IMR-90 (cell line): ENCODE measurements around the gene NPIPA5. TPM values are rescaled to one million over a fixed set of nuclear protein-coding genes. Genes with fewer than 3 reads are reported as not detected.

Experiments used
- ATAC-seq: fragments of 200-7000 bp; cut with Tn5 transposase; 2 replicates; pipeline ENCODE4 v1.9.1; 2020; ENCODE audit warnings: low read depth, mild to moderate bottlenecking, moderate library complexity
- BruUV-seq: library from RNA; stranded (reverse); fragments of 400-500 nt; replicated peaks from 2 replicates; lab custom pipeline; 2021; lab: Mats Ljungman, UMichigan
- CTCF ChIA-PET: fragments of 300-600 bp; formaldehyde crosslinking; extraction: SDS; loops from one replicate; lab custom pipeline; 2021; ENCODE audit warnings: antibody characterized with exemption; lab: Yijun Ruan, JAX
- POLR2A ChIA-PET: fragments of 300-600 bp; sonication (Branson Sonifier 250); formaldehyde crosslinking; loops from one replicate; lab custom pipeline; 2022; ENCODE audit warnings: antibody characterized with exemption; ENCODE audit not compliant: unreplicated experiment; lab: Charles Lee
- DNase-seq: peaks from one replicate; pipeline ENCODE4 v3.0.0; 2013
- H2AFZ ChIP-seq: replicated peaks from 2 replicates; pipeline ENCODE3; 2013; ENCODE audit warnings: low read length, mild to moderate bottlenecking; ENCODE audit not compliant: poor library complexity
- H2AK5ac ChIP-seq: 2 replicates; pipeline ENCODE4 v1.6.1; 2013; ENCODE audit warnings: low read depth, low read length, inconsistent platforms
- H2AK9ac ChIP-seq: replicated peaks from 2 replicates; pipeline ENCODE3; 2013; ENCODE audit warnings: mild to moderate bottlenecking, low read depth, low read length, moderate library complexity; ENCODE audit not compliant: poor library complexity
- H2BK120ac ChIP-seq: 2 replicates; pipeline ENCODE4 v1.6.1; 2013; ENCODE audit warnings: low read depth, low read length, inconsistent platforms
- H2BK15ac ChIP-seq: 3 replicates; pipeline ENCODE4 v1.6.1; 2013; ENCODE audit warnings: low read depth, low read length, inconsistent platforms
- H2BK20ac ChIP-seq: 2 replicates; pipeline ENCODE4 v1.6.1; 2013; ENCODE audit warnings: low read depth, mild to moderate bottlenecking, inconsistent platforms, low read length, moderate library complexity
- H2BK5ac ChIP-seq: 2 replicates; pipeline ENCODE4 v1.6.1; 2013; ENCODE audit warnings: mild to moderate bottlenecking, low read depth, low read length, inconsistent platforms; ENCODE audit not compliant: poor library complexity, severe bottlenecking
- H3K14ac ChIP-seq: replicated peaks from 2 replicates; pipeline ENCODE4 v1.6.1; 2013; ENCODE audit warnings: low read depth, low read length, inconsistent platforms
- H3K18ac ChIP-seq: 2 replicates; pipeline ENCODE4 v1.6.1; 2013; ENCODE audit warnings: low read depth, low read length, control low read depth
- H3K23ac ChIP-seq: 2 replicates; pipeline ENCODE4 v1.6.1; 2013; ENCODE audit warnings: low read depth, low read length, inconsistent platforms
- H3K27ac ChIP-seq: 2 replicates; pipeline ENCODE4 v1.5.1; 2013; ENCODE audit warnings: mild to moderate bottlenecking, control low read depth, low read length; ENCODE audit not compliant: insufficient read depth
- H3K27me3 ChIP-seq: 2 replicates; pipeline ENCODE4 v1.6.1; 2013; ENCODE audit warnings: low read length; ENCODE audit not compliant: control insufficient read depth, insufficient read depth
- H3K36me3 ChIP-seq: 2 replicates; pipeline ENCODE4 v1.6.1; 2013; ENCODE audit warnings: low read length, mixed read lengths; ENCODE audit not compliant: control insufficient read depth, insufficient read depth
- H3K4ac ChIP-seq: 2 replicates; pipeline ENCODE4 v1.6.1; 2013; ENCODE audit warnings: low read depth, low read length, inconsistent platforms
- H3K4me1 ChIP-seq: 2 replicates; pipeline ENCODE4 v1.6.1; 2013; ENCODE audit warnings: low read length, mixed read lengths; ENCODE audit not compliant: control insufficient read depth, insufficient read depth
- H3K4me2 ChIP-seq: 2 replicates; pipeline ENCODE4 v1.6.1; 2013; ENCODE audit warnings: low read depth, mild to moderate bottlenecking, control low read depth, low read length, moderate library complexity
- H3K4me3 ChIP-seq: 2 replicates; pipeline ENCODE4 v1.5.1; 2013; ENCODE audit warnings: low read depth, mild to moderate bottlenecking, control low read depth, low read length, moderate library complexity; ENCODE audit not compliant: insufficient read depth
- H3K56ac ChIP-seq: 2 replicates; pipeline ENCODE4 v1.6.1; 2013; ENCODE audit warnings: low read length, inconsistent platforms; ENCODE audit not compliant: insufficient read depth; ENCODE audit errors: extremely low read depth
- H3K79me1 ChIP-seq, 2 experiments: 2 replicates each; pipeline ENCODE4 v1.6.1; 2013; ENCODE audit warnings: low read length in 2 of 2, inconsistent platforms in 1 of 2, low read depth in 1 of 2
- H3K9ac ChIP-seq: 2 replicates; pipeline ENCODE4 v1.6.1; 2013; ENCODE audit warnings: low read depth, low read length, control low read depth
- H3K9me1 ChIP-seq: 2 replicates; pipeline ENCODE4 v1.6.1; 2013; ENCODE audit warnings: low read length, inconsistent platforms; ENCODE audit not compliant: insufficient read depth
- H3K9me3 ChIP-seq: 2 replicates; pipeline ENCODE4 v1.6.1; 2013; ENCODE audit warnings: low read length; ENCODE audit not compliant: control insufficient read depth, insufficient read depth
- H4K20me1 ChIP-seq: 2 replicates; pipeline ENCODE4 v1.6.1; 2013; ENCODE audit warnings: low read length, inconsistent platforms; ENCODE audit not compliant: insufficient read depth
- H4K5ac ChIP-seq: 2 replicates; pipeline ENCODE4 v1.6.1; 2013; ENCODE audit warnings: mild to moderate bottlenecking, low read depth, low read length, control low read depth
- H4K8ac ChIP-seq, 2 experiments: 2 replicates each; pipeline ENCODE4 v1.6.1; 2013; ENCODE audit warnings: low read depth in 2 of 2, low read length in 2 of 2, control low read depth in 1 of 2, inconsistent platforms in 1 of 2
- H4K91ac ChIP-seq: 2 replicates; pipeline ENCODE4 v1.6.1; 2013; ENCODE audit warnings: low read depth, low read length, inconsistent platforms; ENCODE audit not compliant: insufficient read depth
- CEBPB ChIP-seq: IDR thresholded peaks from 2 replicates; pipeline ENCODE4 v1.6.1; 2012; ENCODE audit warnings: low read depth, low read length, improper control_type of control experiment
- CHD1 ChIP-seq: IDR thresholded peaks from 2 replicates; pipeline ENCODE4 v1.6.1; 2012; ENCODE audit warnings: low read depth, low read length, improper control_type of control experiment
- MAFK ChIP-seq: IDR thresholded peaks from 2 replicates; pipeline ENCODE4 v1.6.1; 2012; ENCODE audit warnings: low read depth, low read length, improper control_type of control experiment
- MAZ ChIP-seq: IDR thresholded peaks from 2 replicates; pipeline ENCODE4 v1.6.1; 2012; ENCODE audit warnings: low read depth, mild to moderate bottlenecking, low read length, improper control_type of control experiment, moderate library complexity, borderline replicate concordance
- NFE2L2 ChIP-seq: fragments of 150-350 bp; IDR thresholded peaks from 2 replicates; pipeline ENCODE4 v1.6.1; 2016; ENCODE audit warnings: low read depth, mild to moderate bottlenecking, low read length
- POLR2A ChIP-seq: IDR thresholded peaks from 2 replicates; pipeline ENCODE4 v1.6.1; 2012; ENCODE audit warnings: mild to moderate bottlenecking, low read depth, low read length
- RAD21 ChIP-seq: IDR thresholded peaks from 2 replicates; pipeline ENCODE4 v1.6.1; 2012; ENCODE audit warnings: low read length, improper control_type of control experiment
- RFX5 ChIP-seq: IDR thresholded peaks from 2 replicates; pipeline ENCODE4 v1.8.0; 2012; ENCODE audit warnings: low read depth, mild to moderate bottlenecking, low read length, moderate library complexity
- SMC3 ChIP-seq: fragments of 150-350 bp; IDR thresholded peaks from 2 replicates; pipeline ENCODE4 v1.6.1; 2016; ENCODE audit warnings: low read depth, mild to moderate bottlenecking, antibody characterized with exemption, low read length, moderate library complexity
- WGBS, 2 experiments: methylation state at CpG; one replicate each; pipeline versions ENCODE4 v1.1.5 to v1.1.7; 2013; ENCODE audit warnings: missing lambda C conversion rate in 2 of 2; ENCODE audit not compliant: insufficient read length in 1 of 2; ENCODE audit errors: extremely low coverage in 2 of 2; 5-methylcytosine and 5-hydroxymethylcytosine counted together
- dilution Hi-C: fragments of 300-500 bp; cut with HindIII; formaldehyde crosslinking; loops from one replicate; pipeline ENCODE4 v1.14.3; 2018; ENCODE audit warnings: low sequenced_read_pairs; ENCODE audit not compliant: unreplicated experiment
- in situ Hi-C: fragments of 300-500 bp; cut with MboI; formaldehyde crosslinking; loops from 3 replicates; pipeline ENCODE4 v1.14.3; 2019; ENCODE audit warnings: low sequenced_read_pairs, inconsistent platforms, mixed read lengths
- intact Hi-C: fragments of 100-400 bp; cut with micrococcal nuclease; formaldehyde crosslinking; loops from 2 replicates; pipeline ENCODE4 v1.10.0; 2022
- polyA plus RNA-seq, 3 experiments: library from polyadenylated mRNA; depleted of rRNA; stranded (reverse); fragments of >200 nt; gene quantifications; 2 replicates each; pipeline ENCODE4 v1.2.3, GENCODE V29; 2012; ENCODE audit warnings: low replicate concordance in 1 of 3
- total RNA-seq: library from RNA; depleted of rRNA; stranded (reverse); fragments of >200 nt; gene quantifications from 2 replicates; pipeline ENCODE4 v1.2.3, GENCODE V29; 2012
- TF ChIP-seq, protein P1 (sequence below): fragments of 150-350 bp; IDR thresholded peaks from 2 replicates; pipeline ENCODE4 v1.6.1; 2016; ENCODE audit warnings: low read depth, mild to moderate bottlenecking, low read length, moderate library complexity, borderline replicate concordance
- TF ChIP-seq, protein P2 (sequence below): fragments of 150-350 bp; IDR thresholded peaks from 2 replicates; pipeline ENCODE4 v1.6.1; 2017; ENCODE audit warnings: mild to moderate bottlenecking, antibody characterized with exemption, low read length, low read depth
- TF ChIP-seq, protein P3 (sequence below): conservative IDR thresholded peaks from 2 replicates; pipeline ENCODE4 v1.5.1; 2012; ENCODE audit warnings: mild to moderate bottlenecking, low read depth, low read length, improper control_type of control experiment

Gene NPIPA5
- total and polyA plus RNA-seq, 2 of the 4 experiments (the other 2 are of a cell fraction): 1.3 TPM; not detected in 1

DNA sequence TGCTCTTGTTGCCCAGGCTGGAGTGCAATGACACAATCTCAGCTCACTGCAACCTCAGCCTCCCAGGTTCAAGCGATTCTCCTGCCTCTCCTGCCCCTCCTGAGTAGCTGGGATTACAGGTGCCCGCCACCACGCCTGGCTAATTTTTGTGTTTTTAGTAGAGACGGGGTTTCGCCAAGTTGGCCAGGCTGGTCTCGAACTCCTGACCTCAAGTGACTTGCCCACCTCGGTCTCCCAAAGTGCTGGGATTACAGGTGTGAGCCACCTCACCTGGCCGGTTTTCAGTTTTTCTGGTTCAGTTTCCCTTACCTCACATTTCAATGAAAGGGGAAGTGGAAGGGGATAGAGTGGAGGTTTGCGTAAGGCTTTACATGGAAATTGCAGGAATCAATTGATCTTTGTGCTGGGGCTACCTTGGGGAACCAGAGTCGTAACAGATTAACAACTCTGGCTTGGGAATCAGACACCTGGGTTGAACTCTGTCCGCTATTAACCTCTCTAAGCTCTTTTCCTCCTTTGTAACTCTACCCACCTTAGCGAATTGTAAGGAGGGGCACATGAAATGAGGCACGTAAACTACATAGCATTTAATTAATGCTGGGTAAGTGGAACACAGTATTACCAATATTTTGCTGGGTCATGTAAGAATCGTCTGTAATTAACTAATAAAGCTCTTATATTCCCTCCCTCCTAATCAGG lies 20.7 kb upstream of the NPIPA5 start:
- Histone ChIP-seq H3K4me3 (no peak overlapping the region), H3K9me1 (no peaks in the 10 kb centered on the region), H3K23ac (no peak overlapping the region), H4K20me1 (no peaks in the 10 kb centered on the region), H3K14ac (no peak overlapping the region), H3K4ac (no peak overlapping the region), H3K4me2 (no peak overlapping the region), H2BK20ac (no peak overlapping the region), H2BK120ac (no peak overlapping the region), H3K36me3 (no peaks in the 10 kb centered on the region), H2AK9ac (no peak overlapping the region), H3K4me1 (no peaks in the 10 kb centered on the region), H4K8ac (no peak overlapping the region), H4K91ac (no peak overlapping the region), H3K27ac (no peak overlapping the region), H3K9me3 (no peaks in the 10 kb centered on the region), H2BK5ac (no peak overlapping the region), H3K27me3 (peaks cover 12% of the 10 kb centered on the region), H3K79me1 (no peaks in the 10 kb centered on the region), H2AFZ (no peak overlapping the region), H2AK5ac (no peak overlapping the region), H3K9ac (no peak overlapping the region), H3K56ac (no peak overlapping the region), H4K5ac (no peak overlapping the region), H2BK15ac (no peak overlapping the region), H3K18ac (no peak overlapping the region)
- TF ChIP-seq, protein P1, sequence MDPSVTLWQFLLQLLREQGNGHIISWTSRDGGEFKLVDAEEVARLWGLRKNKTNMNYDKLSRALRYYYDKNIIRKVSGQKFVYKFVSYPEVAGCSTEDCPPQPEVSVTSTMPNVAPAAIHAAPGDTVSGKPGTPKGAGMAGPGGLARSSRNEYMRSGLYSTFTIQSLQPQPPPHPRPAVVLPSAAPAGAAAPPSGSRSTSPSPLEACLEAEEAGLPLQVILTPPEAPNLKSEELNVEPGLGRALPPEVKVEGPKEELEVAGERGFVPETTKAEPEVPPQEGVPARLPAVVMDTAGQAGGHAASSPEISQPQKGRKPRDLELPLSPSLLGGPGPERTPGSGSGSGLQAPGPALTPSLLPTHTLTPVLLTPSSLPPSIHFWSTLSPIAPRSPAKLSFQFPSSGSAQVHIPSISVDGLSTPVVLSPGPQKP: no peak
- no peak for TF ChIP-seq RAD21
- TF ChIP-seq, protein P2, sequence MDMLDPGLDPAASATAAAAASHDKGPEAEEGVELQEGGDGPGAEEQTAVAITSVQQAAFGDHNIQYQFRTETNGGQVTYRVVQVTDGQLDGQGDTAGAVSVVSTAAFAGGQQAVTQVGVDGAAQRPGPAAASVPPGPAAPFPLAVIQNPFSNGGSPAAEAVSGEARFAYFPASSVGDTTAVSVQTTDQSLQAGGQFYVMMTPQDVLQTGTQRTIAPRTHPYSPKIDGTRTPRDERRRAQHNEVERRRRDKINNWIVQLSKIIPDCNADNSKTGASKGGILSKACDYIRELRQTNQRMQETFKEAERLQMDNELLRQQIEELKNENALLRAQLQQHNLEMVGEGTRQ: no peak
- no peak for TF ChIP-seq SMC3
- no peak for TF ChIP-seq POLR2A
- no peak for TF ChIP-seq CEBPB
- TF ChIP-seq CHD1: no peak
- no peak for TF ChIP-seq NFE2L2
- TF ChIP-seq RFX5: no peak
- TF ChIP-seq MAZ: no peak
- TF ChIP-seq, protein P3, sequence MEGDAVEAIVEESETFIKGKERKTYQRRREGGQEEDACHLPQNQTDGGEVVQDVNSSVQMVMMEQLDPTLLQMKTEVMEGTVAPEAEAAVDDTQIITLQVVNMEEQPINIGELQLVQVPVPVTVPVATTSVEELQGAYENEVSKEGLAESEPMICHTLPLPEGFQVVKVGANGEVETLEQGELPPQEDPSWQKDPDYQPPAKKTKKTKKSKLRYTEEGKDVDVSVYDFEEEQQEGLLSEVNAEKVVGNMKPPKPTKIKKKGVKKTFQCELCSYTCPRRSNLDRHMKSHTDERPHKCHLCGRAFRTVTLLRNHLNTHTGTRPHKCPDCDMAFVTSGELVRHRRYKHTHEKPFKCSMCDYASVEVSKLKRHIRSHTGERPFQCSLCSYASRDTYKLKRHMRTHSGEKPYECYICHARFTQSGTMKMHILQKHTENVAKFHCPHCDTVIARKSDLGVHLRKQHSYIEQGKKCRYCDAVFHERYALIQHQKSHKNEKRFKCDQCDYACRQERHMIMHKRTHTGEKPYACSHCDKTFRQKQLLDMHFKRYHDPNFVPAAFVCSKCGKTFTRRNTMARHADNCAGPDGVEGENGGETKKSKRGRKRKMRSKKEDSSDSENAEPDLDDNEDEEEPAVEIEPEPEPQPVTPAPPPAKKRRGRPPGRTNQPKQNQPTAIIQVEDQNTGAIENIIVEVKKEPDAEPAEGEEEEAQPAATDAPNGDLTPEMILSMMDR: no peak
- TF ChIP-seq MAFK: no peak
- ChIA-PET POLR2A (no interaction called here), CTCF (no interaction called here)
- WGBS, 2 experiments: no CpG with 5 or more reads among the region's 14 CpGs
- dilution Hi-C loops (no loop called here), intact Hi-C loops (no loop called here), in situ Hi-C loops (no loop called here)
- ATAC-seq (no peak), DNase-seq (no peak)
- BruUV-seq: no TSS peak
